TTC549 (cell line): ENCODE results near the gene STRIT1.
"Not testable (repeated sequence)": the region's sequence is repeated elsewhere in the genome, so short reads cannot be mapped to it uniquely, and the experiment has no call there.

ENCODE experiments used
- FAIRE-seq: peaks from 2 replicates; lab custom pipeline; 2012; peaks lifted over from hg19 to GRCh38; lab: Jason Lieb, UNC

Gene STRIT1

DNA sequence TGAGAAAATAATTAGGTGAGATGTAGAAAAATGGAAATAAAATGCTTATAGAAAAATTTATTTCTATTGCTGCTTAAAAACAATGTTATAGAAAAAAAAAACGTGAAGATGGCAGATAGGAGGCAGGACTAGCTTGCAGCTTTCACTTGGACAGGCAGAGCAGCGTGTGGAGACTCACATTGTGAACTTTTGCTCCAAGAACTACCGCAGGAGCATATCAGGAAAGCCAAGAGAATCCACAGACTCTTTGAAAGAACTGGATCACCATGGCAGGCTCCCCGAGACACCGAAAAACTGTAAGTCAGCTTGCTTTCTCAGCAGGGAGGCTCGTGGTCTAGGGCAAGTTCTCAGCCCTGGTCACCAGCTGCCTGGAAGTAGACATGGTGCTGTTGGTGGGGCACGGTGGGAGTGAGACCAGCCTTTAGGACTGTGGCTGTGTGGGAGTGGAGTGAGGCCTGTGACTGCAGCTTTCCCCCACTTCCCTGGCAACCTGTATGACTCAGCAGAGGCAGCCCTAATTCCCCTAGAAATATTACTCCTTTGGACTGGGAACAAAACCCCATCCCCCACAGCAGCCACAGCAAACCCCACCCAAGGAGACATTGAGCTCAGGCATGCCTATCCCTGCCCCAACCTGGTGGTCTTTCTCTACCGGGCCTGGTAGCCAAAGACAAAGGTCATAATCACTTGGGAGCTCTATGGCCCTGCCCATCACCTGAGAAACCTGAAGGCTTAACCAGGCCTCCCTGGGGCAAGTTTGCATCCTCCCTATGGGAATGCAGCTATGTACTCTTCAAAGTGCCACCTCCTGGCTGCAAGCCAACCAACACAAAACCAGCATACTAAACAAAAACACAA is 22.8 kb downstream of the STRIT1 start:
- no peak for FAIRE-seq

DNA sequence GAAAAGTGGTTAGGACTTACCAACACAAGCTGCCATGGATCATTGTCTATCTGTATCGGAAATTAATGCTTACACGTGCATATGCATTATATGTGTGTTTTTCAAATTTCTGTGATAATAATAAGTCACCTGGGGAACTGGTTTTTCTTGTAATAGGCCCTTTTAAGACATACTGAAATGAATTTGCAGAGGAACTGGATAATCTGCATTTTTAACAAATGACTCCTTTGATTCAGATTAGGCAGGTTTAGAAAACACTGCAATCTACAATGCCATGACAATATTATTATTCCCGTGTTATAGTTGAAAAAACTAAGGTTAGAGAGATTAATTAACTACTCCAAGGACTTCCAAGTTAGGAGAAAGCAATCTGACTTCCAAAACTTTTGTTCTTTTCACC is 23.4 kb downstream of the STRIT1 start:
- FAIRE-seq: no peak

DNA sequence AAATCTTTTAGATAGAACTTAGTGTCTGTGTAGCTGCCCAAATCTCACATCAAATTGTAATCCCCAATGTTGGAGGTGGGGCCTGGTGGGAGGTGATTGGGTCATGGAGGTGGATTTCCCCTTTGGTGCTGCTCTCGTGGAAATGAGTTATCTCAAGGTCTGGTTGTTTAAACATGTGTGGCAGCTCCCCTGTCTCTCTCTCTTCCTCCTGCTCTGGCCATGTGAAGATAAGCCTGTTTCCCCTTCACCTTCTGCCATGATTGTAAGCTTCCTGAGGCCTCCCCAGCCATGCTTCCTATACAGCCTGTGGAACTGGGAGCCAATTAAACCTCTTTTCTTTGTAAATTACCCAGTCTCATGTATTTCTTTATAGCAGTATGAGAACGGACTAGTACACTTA is 30.6 kb downstream of the STRIT1 start:
- FAIRE-seq: not testable (repeated sequence)

DNA sequence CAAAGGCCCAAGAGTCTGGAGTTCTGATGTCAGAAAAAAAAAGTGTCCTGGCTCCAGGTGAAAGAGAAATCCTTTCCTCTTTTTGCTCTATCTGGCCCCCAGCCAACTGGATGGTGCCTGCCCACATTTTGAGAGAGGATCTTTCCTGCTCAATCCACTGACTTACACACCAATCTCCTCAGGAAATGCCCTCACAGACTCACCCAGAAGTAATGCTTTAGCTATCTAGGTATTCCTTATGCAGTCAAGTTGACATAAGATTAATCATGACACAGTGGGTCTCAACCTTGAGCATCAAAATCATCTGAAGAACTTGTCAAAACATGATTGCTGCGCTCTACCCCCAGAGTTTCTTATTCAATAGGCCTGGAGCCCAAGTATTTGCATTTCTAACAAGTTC is 31.2 kb downstream of the STRIT1 start:
- FAIRE-seq: no peak

DNA sequence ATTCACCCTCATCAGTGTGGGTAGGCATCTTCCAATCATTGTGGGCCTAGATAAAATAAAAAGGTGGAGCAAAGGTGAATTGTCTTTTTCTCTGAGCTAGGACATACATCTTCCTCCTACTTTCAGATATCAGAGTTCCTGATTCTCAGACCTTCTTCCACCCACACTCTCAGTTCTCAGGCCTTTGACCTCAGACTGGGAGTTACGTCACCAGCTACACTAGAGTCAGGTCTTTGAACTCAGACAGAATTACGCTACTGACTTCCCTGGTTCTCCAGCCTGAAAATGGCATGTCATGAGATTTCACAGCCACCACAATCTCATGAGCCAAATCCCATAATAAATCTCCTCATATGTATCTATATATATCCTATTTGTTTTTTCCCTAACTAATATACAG is 39.0 kb downstream of the STRIT1 start:
- no peak for FAIRE-seq

DNA sequence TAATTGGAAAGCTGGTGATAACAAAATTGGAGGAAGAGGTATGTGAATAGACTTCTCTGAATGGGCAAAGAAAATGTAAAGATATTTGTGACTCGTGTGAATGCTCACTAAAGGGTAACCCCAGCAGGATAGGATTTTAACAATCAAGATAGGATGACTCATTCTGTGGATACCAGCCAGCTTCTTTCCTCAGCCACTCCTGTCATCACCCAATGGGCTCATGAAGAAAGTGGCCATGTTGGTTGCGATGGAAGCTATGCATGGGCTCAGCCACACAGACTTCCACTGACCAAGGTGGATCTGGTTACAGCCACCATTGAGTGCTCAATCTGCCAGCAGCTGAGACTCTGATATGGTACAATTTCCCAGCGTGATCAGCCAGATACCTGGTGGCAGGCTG is 40.9 kb downstream of the STRIT1 start:
- FAIRE-seq: no peak

DNA sequence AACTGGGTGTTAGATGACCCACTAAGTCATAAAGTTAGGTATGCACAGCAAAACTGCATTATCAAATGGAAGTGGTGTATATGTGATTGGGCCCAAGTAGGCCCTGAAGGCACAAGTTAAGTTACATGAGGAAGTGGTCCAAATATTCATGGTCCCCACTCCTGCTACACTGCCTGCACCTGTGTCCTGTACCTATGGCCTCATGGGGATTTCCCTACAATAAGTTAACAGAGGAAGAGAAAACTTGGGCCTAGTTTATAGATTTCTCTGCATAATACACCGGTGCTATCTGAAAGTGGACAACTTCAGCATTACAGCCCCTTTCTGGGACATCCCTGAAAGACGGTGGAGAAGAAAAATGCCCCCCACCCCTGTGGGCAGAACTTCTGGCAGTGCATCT is 41.5 kb downstream of the STRIT1 start:
- FAIRE-seq: no peak

DNA sequence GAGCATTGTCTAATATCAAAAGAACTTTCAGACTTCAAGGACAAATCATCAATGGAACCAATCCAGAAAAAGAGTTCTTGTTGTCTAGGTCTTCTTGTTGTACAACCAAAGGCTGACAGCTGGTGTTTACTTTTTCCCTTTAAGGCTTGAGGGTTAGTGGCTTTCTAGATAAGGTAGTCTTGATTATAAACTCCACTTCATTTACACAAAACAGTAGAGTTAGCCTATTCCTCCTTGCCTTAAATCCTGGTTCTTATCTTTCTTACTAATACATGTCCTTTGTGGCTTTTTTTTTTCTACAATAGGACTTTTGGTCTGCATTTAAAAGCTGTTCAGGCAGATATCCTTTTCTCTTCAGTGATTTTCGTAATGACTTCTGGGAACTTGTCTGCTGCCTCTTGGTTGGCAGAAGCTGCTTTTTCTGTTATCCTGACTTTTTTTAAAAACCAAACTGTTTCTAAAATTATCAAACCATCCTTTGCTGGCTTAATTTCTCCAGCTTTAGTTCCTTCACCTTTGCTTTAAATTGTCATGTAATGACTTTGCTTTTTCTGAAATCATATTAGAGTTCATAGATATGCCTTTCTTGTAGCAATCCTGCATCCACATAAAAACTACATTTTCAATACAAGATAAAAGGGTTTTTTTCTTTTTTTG is 44.8 kb downstream of the STRIT1 start:
- no peak for FAIRE-seq

DNA sequence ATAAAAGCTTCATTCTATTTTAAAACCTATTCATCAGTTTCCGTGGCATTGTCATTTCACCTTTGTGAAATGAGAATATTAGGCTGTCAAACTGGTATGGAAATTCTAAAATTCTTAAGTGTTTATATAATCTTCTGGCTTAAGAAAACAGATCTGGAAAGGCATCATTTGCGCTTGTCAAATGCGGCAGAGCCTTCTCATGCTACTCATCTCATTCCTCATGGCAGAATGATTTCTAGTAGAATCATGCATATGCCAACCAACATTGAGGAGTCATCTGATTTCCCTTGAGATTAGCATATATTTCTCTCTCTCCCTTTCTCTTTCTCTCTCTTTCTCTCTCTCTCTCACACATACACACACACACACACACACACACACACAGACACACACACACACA is 48.8 kb downstream of the STRIT1 start:
- FAIRE-seq: no peak

DNA sequence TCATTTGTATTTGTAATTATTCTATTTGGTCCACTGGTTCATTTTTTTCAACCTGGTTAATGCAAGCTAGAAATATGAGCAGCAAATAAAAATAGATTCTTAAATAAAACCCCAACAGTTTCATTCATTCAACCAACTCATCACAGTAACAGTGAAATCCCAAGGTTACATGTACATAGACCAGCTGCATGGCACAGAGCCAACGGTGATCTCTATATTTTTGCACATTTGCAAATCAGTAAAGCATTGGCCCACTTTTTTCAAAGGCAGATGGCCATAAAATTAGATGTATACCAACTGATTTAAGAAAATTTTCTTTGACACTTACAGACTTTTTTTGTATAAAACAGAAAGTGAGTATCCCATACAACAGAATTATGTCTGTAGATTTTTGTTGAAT is 49.3 kb downstream of the STRIT1 start:
- FAIRE-seq: no peak

DNA sequence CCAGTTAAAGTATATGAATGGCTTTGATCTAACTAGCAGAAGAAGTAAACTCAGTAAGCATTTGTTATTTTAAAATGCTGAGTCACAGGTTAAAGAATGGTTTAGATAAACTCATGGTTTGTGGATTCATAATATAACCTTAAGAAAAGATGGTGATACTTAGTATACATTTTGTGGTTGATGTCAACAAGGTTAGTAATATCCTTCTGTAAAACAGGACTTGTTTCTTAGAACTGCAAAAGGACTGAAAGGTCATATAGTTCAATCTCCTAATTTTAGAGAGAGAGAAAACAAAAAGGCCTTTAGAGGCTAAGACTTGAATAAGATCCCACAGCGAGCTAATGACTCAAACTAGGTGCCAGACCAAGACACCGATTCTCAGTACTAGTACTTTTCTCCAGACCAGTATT is 50.0 kb downstream of the STRIT1 start:
- no peak for FAIRE-seq

DNA sequence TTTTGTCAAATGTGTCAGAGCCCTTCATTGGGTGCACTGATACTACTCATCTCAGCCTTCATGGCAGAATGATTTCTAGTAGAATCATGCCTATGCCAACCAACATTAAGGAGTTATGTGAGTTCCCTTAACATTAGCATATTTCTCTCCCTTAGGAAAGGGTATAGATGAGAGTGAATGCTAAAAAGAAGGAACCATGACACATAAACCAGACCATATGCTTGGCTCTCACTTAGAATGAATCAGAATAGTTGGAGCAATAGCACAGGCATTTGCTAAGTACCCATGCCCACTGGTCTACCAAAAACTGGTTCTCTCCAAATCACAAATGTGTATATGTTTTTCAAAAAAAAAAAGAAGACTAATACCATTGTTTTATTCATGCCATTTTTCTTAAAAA is 51.1 kb downstream of the STRIT1 start:
- FAIRE-seq: no peak

DNA sequence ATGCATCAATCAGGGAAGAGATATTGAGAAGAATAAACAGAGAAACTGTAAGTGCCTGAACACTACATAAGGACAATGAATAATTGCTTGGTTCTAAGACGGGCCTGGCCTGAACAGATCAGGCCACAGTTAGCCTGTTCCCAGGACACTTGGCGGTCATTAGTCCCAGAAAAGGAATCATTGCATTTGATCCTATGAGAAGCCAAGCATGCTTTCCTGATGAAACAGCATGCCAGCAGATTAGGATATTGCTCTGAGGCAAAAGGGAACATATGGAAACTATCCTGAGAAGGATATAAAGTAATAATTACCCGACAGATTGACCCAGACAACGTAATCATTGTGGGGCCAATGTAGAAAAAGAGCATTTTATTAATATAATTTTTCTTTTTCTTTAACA is 51.9 kb downstream of the STRIT1 start:
- FAIRE-seq: no peak
